Tibial artery (tissue), 4 donors: ENCODE results near the gene MORN4.
"Not testable (repeated sequence)": the region's sequence is repeated elsewhere in the genome, so short reads cannot be mapped to it uniquely, and the experiment has no call there.

ENCODE experiments used
- DNase-seq, 2 donors: peaks; one replicate each; pipeline ENCODE4 v3.0.0-alpha.2; 2019
- H3K27ac ChIP-seq, 2 donors: fragments of 200-600 bp; sonication (generic) in 1 of 2; 1 replicate in 1 of 2; 2 replicates in 1 of 2; pipeline ENCODE4 v1.5.1; 2018 to 2019; ENCODE audit warnings: mild to moderate bottlenecking in 1 of 2
- H3K27me3 ChIP-seq, 2 donors: fragments of 200-600 bp; sonication (generic) in 1 of 2; one replicate each; pipeline versions ENCODE4 v1.5.1 to v1.6.0; 2016 to 2019
- H3K36me3 ChIP-seq, 3 donors: fragments of 200-600 bp; sonication (generic) in 2 of 3; one replicate each; pipeline ENCODE4 v1.5.1; 2016 to 2019; ENCODE audit warnings: mild to moderate bottlenecking in 2 of 3
- H3K4me1 ChIP-seq, 4 donors: fragments of 200-600 bp; sonication (generic) in 2 of 4; 1 replicate in 3 of 4; 2 replicates in 1 of 4; pipeline ENCODE4 v1.5.1; 2016 to 2019
- H3K4me3 ChIP-seq, 2 donors: fragments of 200-600 bp; sonication (generic) in 1 of 2; 1 replicate in 1 of 2; 2 replicates in 1 of 2; pipeline ENCODE4 v1.5.1; 2018 to 2019; ENCODE audit warnings: mild to moderate bottlenecking in 2 of 2
- H3K9me3 ChIP-seq, 3 donors: fragments of 200-600 bp; sonication (generic) in 1 of 3; one replicate each; pipeline ENCODE4 v1.5.1; 2016 to 2019
- intact Hi-C: fragments of 100-400 bp; cut with DNase I; formaldehyde crosslinking; loops from one replicate; pipeline ENCODE4 v1.15.0; 2023; ENCODE audit warnings: low total_unique reads
- TF ChIP-seq, protein P1 (sequence below), 2 experiments: fragments of 200-600 bp in 1 of 2; fragments of 450-650 bp in 1 of 2; IDR thresholded peaks; one replicate each; pipeline ENCODE4 v1.5.1; 2017 to 2019; ENCODE audit warnings: antibody characterized with exemption in 2 of 2, mild to moderate bottlenecking in 1 of 2, moderate library complexity in 1 of 2

MORN4 gene

DNA sequence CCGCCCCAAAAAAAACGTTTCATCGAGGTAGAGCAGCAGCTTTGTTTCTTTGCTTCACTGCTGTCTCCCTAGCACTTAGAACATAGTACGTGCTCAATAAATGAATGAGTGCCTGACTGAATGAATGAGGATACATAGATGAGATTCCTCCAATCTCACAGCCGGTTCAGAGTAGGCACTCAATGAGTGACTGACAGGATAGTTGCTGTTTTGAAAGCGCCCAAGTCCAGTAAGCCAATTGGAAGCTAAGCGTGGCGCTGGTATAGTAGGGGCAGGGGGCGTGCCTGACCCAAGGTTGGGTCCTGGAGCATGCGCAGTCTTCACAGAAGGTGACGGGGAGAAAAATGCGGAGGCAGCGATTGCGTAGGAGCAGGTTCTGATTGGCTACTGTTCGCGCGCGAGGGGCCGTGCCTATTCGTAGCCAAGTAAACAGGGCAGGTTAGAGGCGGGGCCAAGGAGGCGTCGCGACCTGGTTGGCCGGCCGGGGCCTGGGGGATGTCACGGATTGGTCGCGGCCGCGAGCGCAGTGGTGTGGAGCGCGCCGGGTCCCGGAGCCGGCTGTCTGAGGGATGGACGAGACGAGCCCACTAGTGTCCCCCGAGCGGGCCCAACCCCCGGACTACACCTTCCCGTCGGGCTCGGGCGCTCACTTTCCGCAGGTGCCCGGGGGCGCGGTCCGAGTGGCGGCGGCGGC is 7.0 kb upstream of the MORN4 start, which contains the start of gene PI4K2A:
TSS of gene PI4K2A (plus strand) at position 498 of the 694 bp plus-strand sequence. CDS start at position 570, 72 bp downstream.
- TF ChIP-seq, protein P1, sequence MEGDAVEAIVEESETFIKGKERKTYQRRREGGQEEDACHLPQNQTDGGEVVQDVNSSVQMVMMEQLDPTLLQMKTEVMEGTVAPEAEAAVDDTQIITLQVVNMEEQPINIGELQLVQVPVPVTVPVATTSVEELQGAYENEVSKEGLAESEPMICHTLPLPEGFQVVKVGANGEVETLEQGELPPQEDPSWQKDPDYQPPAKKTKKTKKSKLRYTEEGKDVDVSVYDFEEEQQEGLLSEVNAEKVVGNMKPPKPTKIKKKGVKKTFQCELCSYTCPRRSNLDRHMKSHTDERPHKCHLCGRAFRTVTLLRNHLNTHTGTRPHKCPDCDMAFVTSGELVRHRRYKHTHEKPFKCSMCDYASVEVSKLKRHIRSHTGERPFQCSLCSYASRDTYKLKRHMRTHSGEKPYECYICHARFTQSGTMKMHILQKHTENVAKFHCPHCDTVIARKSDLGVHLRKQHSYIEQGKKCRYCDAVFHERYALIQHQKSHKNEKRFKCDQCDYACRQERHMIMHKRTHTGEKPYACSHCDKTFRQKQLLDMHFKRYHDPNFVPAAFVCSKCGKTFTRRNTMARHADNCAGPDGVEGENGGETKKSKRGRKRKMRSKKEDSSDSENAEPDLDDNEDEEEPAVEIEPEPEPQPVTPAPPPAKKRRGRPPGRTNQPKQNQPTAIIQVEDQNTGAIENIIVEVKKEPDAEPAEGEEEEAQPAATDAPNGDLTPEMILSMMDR (IDR thresholded peaks at IDR 0.05), result no peak
- peak; percentile 99 for DNase-seq
- intact Hi-C loops, result no loop called here

DNA sequence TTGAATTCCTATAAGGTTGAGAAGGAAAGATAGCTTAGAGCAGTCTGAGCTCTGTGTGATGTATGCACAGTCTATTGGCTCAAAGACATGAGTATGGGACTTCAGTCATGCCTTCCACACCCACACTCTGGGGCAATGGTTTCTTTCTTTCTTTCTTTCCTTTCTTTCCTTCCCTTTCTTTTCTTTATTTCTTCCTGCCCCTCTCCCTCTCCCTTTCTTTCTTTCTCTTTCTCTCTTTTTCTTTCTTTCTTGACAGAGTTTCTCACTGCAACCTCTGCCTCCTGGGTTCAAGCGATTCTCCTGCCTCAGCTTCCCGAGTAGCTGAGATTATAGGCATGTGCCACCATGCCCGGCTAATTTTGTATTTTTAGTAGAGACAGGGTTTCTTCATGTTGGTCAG is 5.8 kb upstream of the MORN4 start:
- intact Hi-C loops, DNase-seq, H3K27me3 ChIP-seq, H3K4me3 ChIP-seq, H3K27ac ChIP-seq, H3K9me3 ChIP-seq, H3K36me3 ChIP-seq: not testable (repeated sequence)
- H3K4me1 ChIP-seq, result peaks cover 0 to 21% (median 13%) of the 10 kb centered on the region in 4 donors

More for the DNA sequence above, 7.0 kb upstream of the MORN4 start, which contains the start of gene PI4K2A:
- peaks cover 0 to 21% (median 13%) of the 10 kb centered on the region in 4 donors for H3K4me1 ChIP-seq
- H3K9me3 ChIP-seq, result no peaks in the 10 kb centered on the region
- H3K36me3 ChIP-seq, result peaks cover 0 to 13% (median 9%) of the 10 kb centered on the region in 3 donors
- H3K4me3 ChIP-seq, result peak within 1 kb of the TSS; percentile 80 to 89
- peak within 1 kb of the TSS; percentile 80 to 83 for H3K27ac ChIP-seq
- H3K27me3 ChIP-seq, result no peaks in the 10 kb centered on the region

DNA sequence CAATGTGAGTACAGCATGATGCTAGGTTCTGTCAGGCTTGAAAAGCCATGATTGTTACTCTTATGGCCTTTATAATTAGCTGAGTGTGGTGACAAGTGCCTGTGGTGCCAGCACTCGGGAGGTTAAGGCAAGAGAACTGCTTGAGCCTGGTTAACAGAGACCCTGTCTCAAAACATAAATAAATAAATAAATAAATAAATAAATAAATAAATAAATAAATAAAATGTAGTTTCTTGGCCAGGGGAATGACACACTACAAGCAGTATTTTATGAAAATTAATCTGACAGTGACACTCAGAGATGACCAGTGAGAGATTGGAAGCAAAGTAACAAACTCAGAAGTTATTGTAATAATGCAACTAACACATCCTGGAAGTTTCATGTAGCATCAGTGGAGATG is 2.3 kb upstream of the MORN4 start:
- Histone ChIP-seq H3K27ac (no peak overlapping the region), H3K36me3 (no peaks in the 10 kb centered on the region), H3K9me3 (no peaks in the 10 kb centered on the region), H3K4me3 (no peak overlapping the region), H3K27me3 (no peaks in the 10 kb centered on the region), H3K4me1 (peaks cover 0 to 9% (median 6%) of the 10 kb centered on the region in 4 donors)
- TF ChIP-seq, protein P1 (IDR thresholded peaks at IDR 0.05), result no peak
- DNase-seq, result no peak
- intact Hi-C loops, result no loop called here

DNA sequence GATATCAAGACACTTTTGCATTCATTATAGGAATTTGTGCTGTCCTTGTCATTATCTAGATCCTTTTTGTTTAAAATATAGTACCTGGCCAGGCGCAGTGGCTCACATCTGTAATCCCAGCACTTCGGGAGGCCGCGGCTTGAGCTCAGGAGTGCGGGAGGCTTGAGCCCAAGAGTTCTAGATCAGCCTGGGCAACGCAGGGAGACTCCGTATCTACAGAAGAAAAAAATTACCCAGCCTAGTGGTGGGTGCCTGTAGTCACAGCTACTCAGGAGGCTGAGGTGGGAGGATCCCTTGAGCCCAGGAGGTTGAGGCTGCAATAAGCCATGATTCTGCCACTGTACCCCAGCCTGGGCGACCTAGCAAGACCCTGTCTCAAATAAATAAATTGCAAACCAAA is 621 bp upstream of the MORN4 start:
- TF ChIP-seq, protein P1 (IDR thresholded peaks at IDR 0.05), result peak; percentile 15 to 23
- Histone ChIP-seq H3K4me3 (peak overlapping the region; percentile 71 to 75), H3K4me1 (peaks cover 0 to 9% (median 6%) of the 10 kb centered on the region in 4 donors), H3K27me3 (no peaks in the 10 kb centered on the region), H3K9me3 (no peaks in the 10 kb centered on the region), H3K27ac (peak overlapping the region; percentile 60 to 62), H3K36me3 (no peaks in the 10 kb centered on the region)
- no peak for DNase-seq
- intact Hi-C loops, result no loop called here

DNA sequence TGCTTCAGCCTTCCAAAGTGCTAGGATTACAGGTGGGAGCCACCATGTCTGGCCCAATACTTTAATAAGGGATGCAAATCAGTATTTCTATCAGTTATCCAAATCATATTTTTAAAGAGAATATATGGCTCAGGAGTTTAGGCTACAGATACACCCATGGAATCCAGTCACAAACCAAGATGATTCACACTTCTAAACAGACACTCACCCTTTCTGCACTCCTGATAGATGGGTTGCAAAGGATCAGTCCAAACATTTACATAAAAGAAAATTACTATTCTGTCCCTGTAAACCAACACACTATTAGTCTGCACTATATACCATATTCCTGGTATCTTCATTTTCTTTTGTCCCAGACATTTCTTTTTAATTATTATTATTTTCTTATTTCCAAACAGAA is 2.2 kb downstream of the MORN4 start:
- DNase-seq, result no peak
- Histone ChIP-seq H3K4me1 (peaks cover 0 to 9% (median 6%) of the 10 kb centered on the region in 4 donors), H3K27ac (no peak overlapping the region), H3K27me3 (no peaks in the 10 kb centered on the region), H3K36me3 (no peaks in the 10 kb centered on the region), H3K9me3 (no peaks in the 10 kb centered on the region), H3K4me3 (no peak overlapping the region)
- intact Hi-C loops, result no loop called here
- TF ChIP-seq, protein P1 (IDR thresholded peaks at IDR 0.05), result no peak

DNA sequence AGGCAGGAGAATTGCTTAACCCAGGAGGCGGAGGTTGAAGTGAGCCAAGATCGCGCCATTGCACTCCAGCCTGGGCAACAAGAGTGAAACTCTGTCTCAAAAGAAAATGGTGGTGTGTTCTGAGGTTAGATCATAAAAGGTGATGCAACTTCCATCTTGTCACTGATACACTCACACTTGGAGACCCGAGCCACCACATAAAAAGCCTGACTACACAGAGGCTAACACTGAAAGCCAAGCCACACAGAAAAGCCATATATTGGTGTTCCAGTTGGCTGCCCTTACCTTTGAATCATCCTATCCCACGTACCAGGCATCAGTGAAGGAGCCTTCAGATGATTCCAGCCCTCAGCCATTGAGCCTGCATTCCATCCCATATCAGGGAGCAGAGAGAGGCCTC is 4.0 kb downstream of the MORN4 start:
- intact Hi-C loops, result no loop called here
- TF ChIP-seq, protein P1 (IDR thresholded peaks at IDR 0.05), result no peak
- H3K4me1 ChIP-seq, result peaks cover 0 to 9% (median 6%) of the 10 kb centered on the region in 4 donors
- H3K9me3 ChIP-seq, result no peaks in the 10 kb centered on the region
- no peak for DNase-seq
- no peak overlapping the region for H3K4me3 ChIP-seq
- no peaks in the 10 kb centered on the region for H3K27me3 ChIP-seq
- no peaks in the 10 kb centered on the region for H3K36me3 ChIP-seq
- H3K27ac ChIP-seq, result no peak overlapping the region
